Chondrocyte (in vitro differentiated cells): ENCODE results near the gene NAV3. TPM values are rescaled to one million over a fixed set of nuclear protein-coding genes. Genes with fewer than 3 reads are reported as not detected.
"Not testable (repeated sequence)": the region's sequence is repeated elsewhere in the genome, so short reads cannot be mapped to it uniquely, and the experiment has no call there.

ENCODE experiments used
- DNase-seq: peaks from one replicate; pipeline ENCODE4 v3.0.0; 2021; ENCODE audit warnings: mixed read lengths, low spot score
- H3K27ac Mint-ChIP-seq: one replicate; pipeline ENCODE4 v1.8.0; 2021; ENCODE audit warnings: mild to moderate bottlenecking, moderate library complexity, mixed read lengths; ENCODE audit not compliant: unreplicated experiment
- H3K27me3 Mint-ChIP-seq: 2 replicates; pipeline ENCODE4 v1.8.0; 2021; ENCODE audit warnings: low read depth, mixed read lengths
- H3K36me3 Mint-ChIP-seq: 2 replicates; pipeline ENCODE4 v1.8.0; 2021; ENCODE audit warnings: low read depth, mixed read lengths
- H3K4me1 Mint-ChIP-seq: 2 replicates; pipeline ENCODE4 v1.8.0; 2021; ENCODE audit warnings: low read depth, mild to moderate bottlenecking, mixed read lengths
- H3K4me3 Mint-ChIP-seq: one replicate; pipeline ENCODE4 v1.8.0; 2021; ENCODE audit warnings: mild to moderate bottlenecking, moderate library complexity, mixed read lengths; ENCODE audit not compliant: unreplicated experiment
- H3K9me3 Mint-ChIP-seq: 2 replicates; pipeline ENCODE4 v1.8.0; 2021; ENCODE audit warnings: low read depth, mixed read lengths
- CTCF ChIP-seq: fragments of 200-600 bp; sonication (generic); IDR thresholded peaks from 2 replicates; pipeline ENCODE4 v1.5.0; 2021; ENCODE audit warnings: antibody characterized with exemption, mild to moderate bottlenecking, moderate library complexity
- total RNA-seq: library from RNA; stranded (reverse); gene quantifications from 3 replicates; pipeline ENCODE4 v1.2.1, GENCODE V29; 2021

The NAV3 gene
- total RNA-seq, 1 donor from 2014 or later: 29.9 TPM

- Mint-ChIP-seq H3K9me3 (peaks cover 3% of the 10 kb centered on the region), H3K27me3 (no peaks in the 10 kb centered on the region), H3K4me1 (peaks cover 11% of the 10 kb centered on the region), H3K27ac (no peak overlapping the region), H3K36me3 (no peaks in the 10 kb centered on the region), H3K4me3 (no peak overlapping the region)
- DNase-seq: no peak
- TF ChIP-seq CTCF: no peak
Observed at GRCh38 chr12:78241446-78241845, 410.8 kb downstream of the NAV3 start.

GRCh38 chr12:78244916-78245507, 414.3 kb downstream of the NAV3 start:
- Mint-ChIP-seq H3K27me3 (peaks cover 8% of the 10 kb centered on the region), H3K9me3 (no peaks in the 10 kb centered on the region), H3K27ac (no peak overlapping the region), H3K4me1 (peaks cover 4% of the 10 kb centered on the region), H3K36me3 (no peaks in the 10 kb centered on the region), H3K4me3 (no peak overlapping the region)
- DNase-seq: no peak
- TF ChIP-seq CTCF: no peak

GRCh38 chr12:78248321-78248720, 417.6 kb downstream of the NAV3 start:
- peaks cover 1% of the 10 kb centered on the region for H3K36me3 Mint-ChIP-seq
- no peak overlapping the region for H3K4me3 Mint-ChIP-seq
- no peak for TF ChIP-seq CTCF
- no peak for DNase-seq
- H3K27ac Mint-ChIP-seq: no peak overlapping the region
- no peaks in the 10 kb centered on the region for H3K4me1 Mint-ChIP-seq
- peaks cover 12% of the 10 kb centered on the region for H3K27me3 Mint-ChIP-seq
- H3K9me3 Mint-ChIP-seq: peaks cover 2% of the 10 kb centered on the region

GRCh38 chr12:78249578-78249977, 418.9 kb downstream of the NAV3 start:
- DNase-seq: no peak
- H3K27me3 Mint-ChIP-seq: peaks cover 14% of the 10 kb centered on the region
- peaks cover 8% of the 10 kb centered on the region for H3K9me3 Mint-ChIP-seq
- TF ChIP-seq CTCF: no peak
- no peaks in the 10 kb centered on the region for H3K4me1 Mint-ChIP-seq
- no peak overlapping the region for H3K27ac Mint-ChIP-seq
- peaks cover 3% of the 10 kb centered on the region for H3K36me3 Mint-ChIP-seq
- no peak overlapping the region for H3K4me3 Mint-ChIP-seq

GRCh38 chr12:78257662-78258061, 427.0 kb downstream of the NAV3 start:
- H3K9me3 Mint-ChIP-seq: peaks cover 11% of the 10 kb centered on the region
- H3K27me3 Mint-ChIP-seq: peaks cover 26% of the 10 kb centered on the region
- H3K36me3 Mint-ChIP-seq, H3K4me3 Mint-ChIP-seq, H3K27ac Mint-ChIP-seq, H3K4me1 Mint-ChIP-seq, DNase-seq: not testable (repeated sequence)

GRCh38 chr12:78260976-78261375, 430.3 kb downstream of the NAV3 start:
- Mint-ChIP-seq H3K27me3 (peaks cover 21% of the 10 kb centered on the region), H3K9me3 (peaks cover 6% of the 10 kb centered on the region), H3K36me3 (no peaks in the 10 kb centered on the region), H3K27ac (no peak overlapping the region), H3K4me3 (no peak overlapping the region), H3K4me1 (no peaks in the 10 kb centered on the region)
- no peak for DNase-seq
- no peak for TF ChIP-seq CTCF
